Epithelial cell of proximal tubule (primary cell): ENCODE data around the gene CTNNBIP1. TPM values are rescaled to one million over a fixed set of nuclear protein-coding genes. Genes with fewer than 3 reads are reported as not detected.

Source experiments
- DNase-seq: peaks from one replicate; pipeline ENCODE4 v3.0.0-alpha.2; 2011; ENCODE audit warnings: low read depth
- H3K4me3 ChIP-seq: 2 replicates; pipeline ENCODE4 v1.5.1; 2011; ENCODE audit warnings: low read depth, mild to moderate bottlenecking, low read length
- CTCF ChIP-seq: conservative IDR thresholded peaks from 2 replicates; pipeline ENCODE4 v1.5.1; 2012; ENCODE audit warnings: low read depth, mild to moderate bottlenecking, low read length
- total RNA-seq: library from RNA; depleted of rRNA; stranded (reverse); fragments of >200 nt; gene quantifications from 2 replicates; pipeline ENCODE4 v1.2.3, GENCODE V29; 2015

CTNNBIP1 gene
- total RNA-seq, 1 donor from 2014 or later, result 26.8 TPM

DNA sequence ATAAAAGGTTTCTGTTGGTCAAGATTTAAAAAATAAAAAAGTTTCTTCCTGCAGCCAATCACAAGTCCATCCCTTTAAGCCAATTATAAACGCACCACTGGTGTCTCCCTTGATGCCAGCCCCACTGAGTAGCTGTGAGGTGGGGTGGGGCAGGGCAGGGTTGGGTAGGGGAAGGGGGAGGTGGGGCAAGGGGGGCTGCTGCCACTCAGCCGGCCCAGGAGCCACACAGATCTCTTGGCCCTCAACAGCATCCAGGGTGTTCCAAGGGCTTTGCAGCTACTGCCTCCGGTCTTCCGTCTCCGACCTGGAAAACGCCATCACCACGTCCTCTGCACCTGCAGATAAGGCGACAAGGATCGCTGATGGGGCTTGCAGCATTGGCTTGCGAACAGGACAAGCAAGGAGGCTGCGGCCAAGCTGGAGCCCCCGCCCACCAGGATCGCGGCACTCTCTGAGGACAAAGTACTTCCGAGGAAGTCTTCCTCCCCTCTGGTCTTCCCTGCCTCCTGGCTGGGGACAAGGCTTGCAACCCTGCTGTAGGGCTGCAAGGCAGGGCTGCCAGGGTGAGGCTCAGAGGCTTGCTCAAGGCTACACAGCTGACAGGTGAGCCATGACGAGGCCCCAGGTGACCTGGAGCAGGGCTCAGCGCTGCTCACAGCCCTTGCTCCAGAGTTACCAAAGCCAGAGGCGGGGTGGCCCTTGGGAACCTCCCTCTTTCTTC is 59.5 kb downstream of the CTNNBIP1 start:
- no peak for TF ChIP-seq CTCF
- H3K4me3 ChIP-seq, result no peak overlapping the region
- DNase-seq, result no peak

- TF ChIP-seq CTCF, result no peak
- H3K4me3 ChIP-seq, result no peak overlapping the region
- DNase-seq, result no peak
These were observed 60.2 kb downstream of the CTNNBIP1 start for GRCh38 chr1:9849691-9850441.

DNA sequence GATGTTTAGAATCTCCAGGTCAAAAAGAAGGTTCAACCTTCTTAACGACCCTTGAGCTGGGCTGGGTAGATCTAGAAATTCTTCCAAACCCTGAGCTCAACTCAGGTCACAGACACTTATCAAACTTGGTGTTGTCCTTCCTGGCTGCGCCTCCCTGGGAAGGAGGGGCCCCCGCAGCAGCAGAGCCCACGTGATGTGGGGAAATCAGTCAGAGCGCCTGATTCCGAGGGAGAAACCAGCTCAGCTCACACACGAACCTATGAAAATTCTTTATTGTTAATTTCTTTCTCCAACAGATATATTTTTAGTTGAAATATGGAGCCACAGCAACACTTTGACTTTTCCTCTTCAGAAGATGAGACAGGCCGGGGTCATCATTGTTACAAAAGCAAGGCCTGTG is 62.0 kb downstream of the CTNNBIP1 start:
- DNase-seq, result no peak
- TF ChIP-seq CTCF, result no peak

DNA sequence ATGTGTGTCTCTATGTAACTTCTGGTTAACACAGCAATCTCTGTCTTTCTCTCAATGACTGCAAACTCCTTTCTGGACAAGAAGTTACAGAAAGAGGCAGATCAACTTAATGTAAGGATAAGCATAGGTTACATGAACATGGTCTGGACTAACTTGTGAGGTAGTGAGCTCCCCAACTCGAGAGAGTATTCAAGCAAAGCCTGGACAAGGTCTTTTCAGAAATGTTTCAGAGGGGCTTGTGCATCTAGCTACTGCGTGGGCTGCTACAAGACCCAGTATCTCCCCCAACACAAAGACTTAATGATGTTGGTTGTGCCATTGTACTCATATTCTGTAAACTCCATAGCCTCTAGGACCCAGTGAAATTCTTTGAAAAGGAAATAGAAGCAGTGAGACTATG is 62.8 kb downstream of the CTNNBIP1 start:
- no peak for DNase-seq
- TF ChIP-seq CTCF, result no peak
- no peak overlapping the region for H3K4me3 ChIP-seq

More for the DNA sequence above, 62.0 kb downstream of the CTNNBIP1 start:
- no peak overlapping the region for H3K4me3 ChIP-seq

- no peak overlapping the region for H3K4me3 ChIP-seq
- no peak for TF ChIP-seq CTCF
- DNase-seq, result no peak
These were observed 63.4 kb downstream of the CTNNBIP1 start for GRCh38 chr1:9846611-9847171.

GRCh38 chr1:9845914-9846313 is 64.2 kb downstream of the CTNNBIP1 start:
- no peak for DNase-seq
- TF ChIP-seq CTCF, result no peak
- no peak overlapping the region for H3K4me3 ChIP-seq
